BLaER1 (cell line): ENCODE data around the gene ATF1.
"Not testable (repeated sequence)": the region's sequence is repeated elsewhere in the genome, so short reads cannot be mapped to it uniquely, and the experiment has no call there.

Experiments
- H3K27ac ChIP-seq: shearing (Covaris generic); formaldehyde crosslinking; 2 replicates; pipeline ENCODE4 v1.8.1; 2022
- H3K27me3 ChIP-seq: shearing (Covaris generic); formaldehyde crosslinking; 2 replicates; pipeline ENCODE4 v1.8.1; 2022
- H3K36me3 ChIP-seq: shearing (Covaris generic); formaldehyde crosslinking; 2 replicates; pipeline ENCODE4 v1.8.1; 2022
- H3K4me1 ChIP-seq: shearing (Covaris generic); formaldehyde crosslinking; 2 replicates; pipeline ENCODE4 v1.8.1; 2022
- H3K4me2 ChIP-seq: shearing (Covaris generic); formaldehyde crosslinking; 2 replicates; pipeline ENCODE4 v1.8.1; 2022
- H3K4me3 ChIP-seq: shearing (Covaris generic); formaldehyde crosslinking; 2 replicates; pipeline ENCODE4 v1.8.1; 2022
- H3K9ac ChIP-seq: shearing (Covaris generic); formaldehyde crosslinking; 2 replicates; pipeline ENCODE4 v1.8.1; 2022
- H3K9me3 ChIP-seq: shearing (Covaris generic); formaldehyde crosslinking; 2 replicates; pipeline ENCODE4 v1.8.1; 2022
- H4K20me1 ChIP-seq: shearing (Covaris generic); formaldehyde crosslinking; 2 replicates; pipeline ENCODE4 v1.8.1; 2022
- Cebpa-rat ChIP-seq: shearing (Covaris generic); IDR thresholded peaks from 2 replicates; pipeline ENCODE4 v1.8.1; 2022

Gene ATF1

GRCh38 chr12:50859621-50860310 lies 95.9 kb downstream of the ATF1 start:
- Histone ChIP-seq H4K20me1 (no peaks in the 10 kb centered on the region), H3K36me3 (no peaks in the 10 kb centered on the region), H3K4me1 (no peaks in the 10 kb centered on the region), H3K9ac (no peak overlapping the region), H3K27ac (no peak overlapping the region), H3K4me3 (no peak overlapping the region), H3K9me3 (peaks cover 11% of the 10 kb centered on the region), H3K27me3 (no peaks in the 10 kb centered on the region), H3K4me2 (no peak overlapping the region)
- no peak for TF ChIP-seq Cebpa-rat

GRCh38 chr12:50862316-50862715 lies 98.4 kb downstream of the ATF1 start:
- Histone ChIP-seq H3K9ac (no peak overlapping the region), H4K20me1 (no peaks in the 10 kb centered on the region), H3K9me3 (peaks cover 26% of the 10 kb centered on the region), H3K27me3 (no peaks in the 10 kb centered on the region), H3K4me1 (no peaks in the 10 kb centered on the region), H3K4me2 (no peak overlapping the region), H3K36me3 (no peaks in the 10 kb centered on the region), H3K4me3 (no peak overlapping the region), H3K27ac (no peak overlapping the region)
- no peak for TF ChIP-seq Cebpa-rat

GRCh38 chr12:50865266-50865665 lies 101.4 kb downstream of the ATF1 start:
- no peak overlapping the region for H3K9ac ChIP-seq
- no peak overlapping the region for H3K4me3 ChIP-seq
- H3K4me2 ChIP-seq: no peak overlapping the region
- H4K20me1 ChIP-seq: no peaks in the 10 kb centered on the region
- no peaks in the 10 kb centered on the region for H3K4me1 ChIP-seq
- no peaks in the 10 kb centered on the region for H3K36me3 ChIP-seq
- peaks cover 35% of the 10 kb centered on the region for H3K9me3 ChIP-seq
- no peaks in the 10 kb centered on the region for H3K27me3 ChIP-seq
- TF ChIP-seq Cebpa-rat: no peak
- H3K27ac ChIP-seq: no peak overlapping the region

- not testable (repeated sequence) for H3K27me3 ChIP-seq, H3K36me3 ChIP-seq, H3K4me1 ChIP-seq, H3K27ac ChIP-seq, H3K4me3 ChIP-seq, H3K9ac ChIP-seq, H3K4me2 ChIP-seq, H4K20me1 ChIP-seq
- H3K9me3 ChIP-seq: peaks cover 40% of the 10 kb centered on the region
Measured at GRCh38 chr12:50868881-50869280, 105.0 kb downstream of the ATF1 start.
